PC-3 (cell line): ENCODE data around the gene C5orf58. TPM values are rescaled to one million over a fixed set of nuclear protein-coding genes. Genes with fewer than 3 reads are reported as not detected.

ENCODE experiments used
- ATAC-seq: fragments of 200-7000 bp; cut with Tn5 transposase; 2 replicates; pipeline ENCODE4 v1.9.1; 2020; ENCODE audit warnings: mild to moderate bottlenecking, moderate library complexity
- BruUV-seq: library from RNA; stranded (reverse); fragments of 400-500 nt; replicated peaks from 2 replicates; lab custom pipeline; 2021; lab: Mats Ljungman, UMichigan
- CTCF ChIA-PET: fragments of 300-600 bp; sonication (Branson Sonifier 250); formaldehyde crosslinking; loops from one replicate; lab custom pipeline; 2022; ENCODE audit warnings: antibody characterized with exemption; lab: Charles Lee
- POLR2A ChIA-PET: fragments of 300-600 bp; sonication (Branson Sonifier 250); formaldehyde crosslinking; loops from one replicate; lab custom pipeline; 2022; ENCODE audit warnings: antibody characterized with exemption; ENCODE audit not compliant: unreplicated experiment; lab: Charles Lee
- DNase-seq: peaks from one replicate; pipeline ENCODE4 v3.0.0-alpha.2; 2015
- H2AFZ ChIP-seq: fragments of 300-600 bp; sonication (generic); 2 replicates; pipeline ENCODE4 v1.6.0; 2016; ENCODE audit warnings: antibody characterized with exemption, low read length
- H3F3A ChIP-seq: fragments of 300-600 bp; sonication (generic); one replicate; pipeline ENCODE4 v1.6.0; 2017; ENCODE audit warnings: antibody characterized with exemption, low read length, control low read depth, mild to moderate bottlenecking; ENCODE audit not compliant: unreplicated experiment
- H3K27ac ChIP-seq: fragments of 300-600 bp; sonication (generic); 2 replicates; pipeline ENCODE4 v1.5.1; 2016; ENCODE audit warnings: mild to moderate bottlenecking, low read length
- H3K27me3 ChIP-seq: fragments of 300-600 bp; sonication (generic); 2 replicates; pipeline ENCODE4 v1.6.1; 2016; ENCODE audit warnings: low read length, mixed read lengths
- H3K36me3 ChIP-seq: fragments of 300-600 bp; sonication (generic); 2 replicates; pipeline ENCODE4 v1.6.1; 2016; ENCODE audit warnings: low read depth, mixed run types, low read length, mixed read lengths
- H3K4me1 ChIP-seq: fragments of 300-600 bp; sonication (generic); 2 replicates; pipeline ENCODE4 v1.5.1; 2016; ENCODE audit warnings: low read length; ENCODE audit not compliant: insufficient read depth
- H3K4me2 ChIP-seq: fragments of 300-600 bp; sonication (generic); 2 replicates; pipeline ENCODE4 v1.6.0; 2016; ENCODE audit warnings: low read length
- H3K4me3 ChIP-seq: fragments of 300-600 bp; sonication (generic); 2 replicates; pipeline ENCODE4 v1.5.1; 2016; ENCODE audit warnings: mild to moderate bottlenecking, low read length, mixed read lengths
- H3K79me2 ChIP-seq: fragments of 300-600 bp; sonication (generic); 2 replicates; pipeline ENCODE4 v1.6.1; 2017; ENCODE audit warnings: low read length, mixed read lengths
- H3K9ac ChIP-seq: fragments of 300-600 bp; sonication (generic); 2 replicates; pipeline ENCODE4 v1.6.0; 2016; ENCODE audit warnings: mild to moderate bottlenecking, low read length
- H3K9me2 ChIP-seq: fragments of 300-600 bp; sonication (generic); replicated peaks from 2 replicates; pipeline ENCODE4 v1.6.1; 2016; ENCODE audit warnings: mixed run types, low read length, mixed read lengths
- H3K9me3 ChIP-seq: fragments of 300-600 bp; sonication (generic); 2 replicates; pipeline ENCODE4 v1.6.1; 2016; ENCODE audit warnings: low read length, mixed read lengths
- H4K20me1 ChIP-seq: fragments of 300-600 bp; sonication (generic); 2 replicates; pipeline ENCODE4 v1.6.1; 2016; ENCODE audit warnings: low read length, mixed read lengths
- EZH2 ChIP-seq: fragments of 300-600 bp; sonication (generic); IDR thresholded peaks from one replicate; pipeline ENCODE4 v1.6.1; 2017; ENCODE audit warnings: antibody characterized with exemption, mild to moderate bottlenecking, low read length; ENCODE audit not compliant: unreplicated experiment
- EZH2phosphoT487 ChIP-seq: fragments of 300-600 bp; sonication (generic); IDR thresholded peaks from 2 replicates; pipeline ENCODE4 v1.6.1; 2018; ENCODE audit warnings: mild to moderate bottlenecking, antibody characterized with exemption, low read length, borderline replicate concordance
- intact Hi-C: fragments of 100-400 bp; cut with micrococcal nuclease; formaldehyde crosslinking; loops from 2 replicates; pipeline ENCODE4 v1.9.0; 2023
- total RNA-seq: library from RNA; depleted of rRNA; stranded (reverse); fragments of >200 nt; gene quantifications from 2 replicates; pipeline ENCODE4 v1.2.3, GENCODE V29; 2014
- TF ChIP-seq, protein P1 (sequence below): fragments of 300-600 bp; sonication (generic); conservative IDR thresholded peaks from 2 replicates; pipeline ENCODE4 v1.5.1; 2017; ENCODE audit warnings: antibody characterized with exemption, low read depth, mild to moderate bottlenecking, low read length

Gene C5orf58
- total RNA-seq, 1 experiment from 2014 or later, result not detected

DNA sequence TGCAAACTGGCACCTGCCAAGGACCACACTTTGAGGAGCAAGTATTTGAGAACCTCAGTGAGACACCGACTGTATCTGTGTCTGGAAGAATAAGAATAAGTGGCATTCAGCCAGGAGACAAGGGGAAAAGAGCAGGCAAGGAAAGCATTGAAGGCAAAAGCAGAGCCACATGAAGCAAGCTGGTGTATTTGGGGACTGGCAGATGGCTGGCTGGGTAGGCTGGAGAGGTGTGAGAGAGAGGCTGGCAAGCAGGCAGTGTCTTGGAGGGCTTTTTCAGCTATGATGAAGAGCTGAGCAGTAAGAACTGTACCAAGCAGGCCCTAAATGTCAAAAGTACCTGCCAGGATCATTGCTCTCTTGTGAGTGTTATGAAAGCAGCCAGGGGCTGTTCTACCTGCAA, 14.1 kb upstream of the C5orf58 start:
- no peaks in the 10 kb centered on the region for H3F3A ChIP-seq
- POLR2A ChIA-PET, result no interaction called here
- CTCF ChIA-PET, result no interaction called here
- H2AFZ ChIP-seq, result no peak overlapping the region
- peak overlapping the region; percentile 29 for H3K9ac ChIP-seq
- no peak for DNase-seq
- peaks cover 22% of the 10 kb centered on the region for H3K4me1 ChIP-seq
- BruUV-seq, result no TSS peak
- peak overlapping the region; percentile 44; the same call in 1 of the 2 replicates for H3K4me2 ChIP-seq
- H4K20me1 ChIP-seq, result no peaks in the 10 kb centered on the region
- H3K27me3 ChIP-seq, result no peaks in the 10 kb centered on the region
- H3K9me3 ChIP-seq, result no peaks in the 10 kb centered on the region
- TF ChIP-seq EZH2phosphoT487, result no peak
- TF ChIP-seq EZH2, result no peak
- TF ChIP-seq, protein P1, sequence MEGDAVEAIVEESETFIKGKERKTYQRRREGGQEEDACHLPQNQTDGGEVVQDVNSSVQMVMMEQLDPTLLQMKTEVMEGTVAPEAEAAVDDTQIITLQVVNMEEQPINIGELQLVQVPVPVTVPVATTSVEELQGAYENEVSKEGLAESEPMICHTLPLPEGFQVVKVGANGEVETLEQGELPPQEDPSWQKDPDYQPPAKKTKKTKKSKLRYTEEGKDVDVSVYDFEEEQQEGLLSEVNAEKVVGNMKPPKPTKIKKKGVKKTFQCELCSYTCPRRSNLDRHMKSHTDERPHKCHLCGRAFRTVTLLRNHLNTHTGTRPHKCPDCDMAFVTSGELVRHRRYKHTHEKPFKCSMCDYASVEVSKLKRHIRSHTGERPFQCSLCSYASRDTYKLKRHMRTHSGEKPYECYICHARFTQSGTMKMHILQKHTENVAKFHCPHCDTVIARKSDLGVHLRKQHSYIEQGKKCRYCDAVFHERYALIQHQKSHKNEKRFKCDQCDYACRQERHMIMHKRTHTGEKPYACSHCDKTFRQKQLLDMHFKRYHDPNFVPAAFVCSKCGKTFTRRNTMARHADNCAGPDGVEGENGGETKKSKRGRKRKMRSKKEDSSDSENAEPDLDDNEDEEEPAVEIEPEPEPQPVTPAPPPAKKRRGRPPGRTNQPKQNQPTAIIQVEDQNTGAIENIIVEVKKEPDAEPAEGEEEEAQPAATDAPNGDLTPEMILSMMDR, result no peak
- no peaks in the 10 kb centered on the region for H3K79me2 ChIP-seq
- peak overlapping the region; percentile 84 for H3K27ac ChIP-seq
- no peak overlapping the region for H3K4me3 ChIP-seq
- intact Hi-C loops, result loop anchor here (1.0 to 10.0 kb wide), 5 partner anchors 7 to 1231 kb away; partner anchors contain the start of gene INSYN2B
- no peak for ATAC-seq
- H3K36me3 ChIP-seq, result no peaks in the 10 kb centered on the region
- no peaks in the 10 kb centered on the region for H3K9me2 ChIP-seq

DNA sequence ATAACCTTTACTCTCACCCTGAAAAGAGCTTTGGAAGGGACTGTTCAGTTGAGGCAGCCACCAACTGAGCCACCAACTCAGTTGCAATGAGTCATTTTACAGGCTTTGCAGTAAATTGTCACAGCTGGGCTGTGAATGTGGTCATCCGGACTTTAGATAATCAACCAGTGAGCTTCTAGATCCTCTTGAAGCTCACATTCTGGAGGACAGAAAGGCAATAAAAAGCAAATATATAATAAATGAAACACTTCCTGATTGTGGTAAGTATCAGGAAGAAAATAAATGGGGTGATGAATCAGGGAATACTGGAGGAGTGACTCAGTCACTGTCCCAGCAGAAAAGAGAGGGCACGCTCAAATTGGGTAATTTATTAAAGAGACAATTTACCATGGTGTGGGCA, 13.2 kb upstream of the C5orf58 start:
- intact Hi-C loops, result loop anchor here (1.0 to 10.0 kb wide), 5 partner anchors 8 to 1232 kb away; partner anchors contain the start of gene INSYN2B
- Histone ChIP-seq H3K9me2 (no peaks in the 10 kb centered on the region), H3K79me2 (no peaks in the 10 kb centered on the region), H3K27me3 (no peaks in the 10 kb centered on the region), H3F3A (no peaks in the 10 kb centered on the region), H3K4me3 (no peak overlapping the region), H3K27ac (peak overlapping the region; percentile 84), H3K4me1 (peaks cover 27% of the 10 kb centered on the region), H3K9me3 (no peaks in the 10 kb centered on the region), H4K20me1 (no peaks in the 10 kb centered on the region), H3K9ac (peak overlapping the region; percentile 29; the same call in 1 of the 2 replicates), H2AFZ (no peak overlapping the region), H3K36me3 (no peaks in the 10 kb centered on the region), H3K4me2 (no peak overlapping the region; the same call in 1 of the 2 replicates)
- DNase-seq (peak; percentile 90), ATAC-seq (peak; percentile 80)
- no peak for TF ChIP-seq EZH2
- TF ChIP-seq EZH2phosphoT487, result no peak
- TF ChIP-seq, protein P1, result no peak
- ChIA-PET POLR2A (no interaction called here), CTCF (interaction anchor here (0.6 kb wide), 1 partner anchor 523 kb away, joined by 3 read pairs; no protein-coding TSS in a partner anchor)
- BruUV-seq, result no TSS peak

DNA sequence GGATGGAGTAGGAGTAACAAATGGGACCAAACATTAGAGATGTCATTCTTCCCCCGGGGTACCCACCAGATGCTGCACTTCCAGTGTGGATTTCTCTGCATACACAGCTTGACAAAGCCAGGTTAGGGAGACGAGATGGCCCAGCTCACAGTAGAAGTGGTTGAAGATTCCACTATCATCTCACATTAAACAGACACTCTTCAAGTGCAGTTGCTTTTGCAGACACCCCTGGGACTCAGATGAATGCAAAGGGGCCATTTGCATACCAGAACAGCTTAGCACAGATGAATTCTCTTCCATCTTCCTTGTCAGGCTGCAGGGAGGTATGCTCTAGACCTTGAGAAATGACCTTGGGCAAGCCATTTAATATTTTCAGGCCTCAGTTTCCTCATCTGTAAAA, 12.6 kb upstream of the C5orf58 start:
- Histone ChIP-seq H3K9ac (no peak overlapping the region), H3K9me2 (no peaks in the 10 kb centered on the region), H4K20me1 (no peaks in the 10 kb centered on the region), H3K79me2 (no peaks in the 10 kb centered on the region), H3K27ac (peak overlapping the region; percentile 70), H3K9me3 (no peaks in the 10 kb centered on the region), H3K27me3 (no peaks in the 10 kb centered on the region), H3F3A (no peaks in the 10 kb centered on the region), H3K4me1 (peaks cover 29% of the 10 kb centered on the region), H3K4me3 (no peak overlapping the region), H3K36me3 (no peaks in the 10 kb centered on the region), H2AFZ (no peak overlapping the region), H3K4me2 (peak overlapping the region; percentile 18; the same call in 1 of the 2 replicates)
- no peak for DNase-seq
- intact Hi-C loops, result no loop called here
- BruUV-seq, result no TSS peak
- POLR2A ChIA-PET, result no interaction called here
- ATAC-seq, result no peak
- TF ChIP-seq, protein P1, result no peak
- TF ChIP-seq EZH2phosphoT487, result no peak
- no peak for TF ChIP-seq EZH2
- CTCF ChIA-PET, result interaction anchor here (0.6 kb wide), 1 partner anchor 523 kb away, joined by 3 read pairs; no protein-coding TSS in a partner anchor
